Fibroblast of the aortic adventitia (primary cell): ENCODE data around the gene POU6F2. TPM values are rescaled to one million over a fixed set of nuclear protein-coding genes. Genes with fewer than 3 reads are reported as not detected.
"Not testable (repeated sequence)": the region's sequence is repeated elsewhere in the genome, so short reads cannot be mapped to it uniquely, and the experiment has no call there.

Experiments
- DNase-seq: peaks from one replicate; pipeline ENCODE4 v3.0.0-alpha.2; 2010; ENCODE audit warnings: low read depth
- H3K4me3 ChIP-seq: 2 replicates; pipeline ENCODE4 v1.5.1; 2011; ENCODE audit warnings: low read depth, mild to moderate bottlenecking, control low read depth, low read length, moderate library complexity
- CTCF ChIP-seq: IDR thresholded peaks from 2 replicates; pipeline ENCODE4 v1.5.1; 2011; ENCODE audit warnings: mild to moderate bottlenecking, low read length, control low read depth, inconsistent platforms; ENCODE audit not compliant: insufficient read depth
- total RNA-seq: library from RNA; depleted of rRNA; stranded (reverse); fragments of >200 nt; gene quantifications from 2 replicates; pipeline ENCODE4 v1.2.3, GENCODE V29; 2012; ENCODE audit warnings: low replicate concordance

Gene POU6F2
- total RNA-seq, 1 donor, result not detected

- no peak overlapping the region for H3K4me3 ChIP-seq
- DNase-seq, result no peak
- no peak for TF ChIP-seq CTCF
These were observed 41.1 kb upstream of the POU6F2 start for GRCh38 chr7:38936641-38937040.

- DNase-seq, result no peak
- TF ChIP-seq CTCF, result no peak
- H3K4me3 ChIP-seq, result no peak overlapping the region
These were observed 39.7 kb upstream of the POU6F2 start for GRCh38 chr7:38938001-38938485.

- TF ChIP-seq CTCF, result no peak
- DNase-seq, result no peak
- no peak overlapping the region for H3K4me3 ChIP-seq
These were observed 39.1 kb upstream of the POU6F2 start for GRCh38 chr7:38938589-38938988.

GRCh38 chr7:38940774-38941173, 36.9 kb upstream of the POU6F2 start:
- H3K4me3 ChIP-seq, result no peak overlapping the region
- no peak for DNase-seq
- no peak for TF ChIP-seq CTCF

GRCh38 chr7:38942431-38943051, 35.2 kb upstream of the POU6F2 start:
- TF ChIP-seq CTCF, result no peak
- H3K4me3 ChIP-seq, result no peak overlapping the region
- no peak for DNase-seq

GRCh38 chr7:38947541-38947940, 30.2 kb upstream of the POU6F2 start:
- H3K4me3 ChIP-seq, DNase-seq: not testable (repeated sequence)

GRCh38 chr7:38950309-38950708, 27.4 kb upstream of the POU6F2 start:
- no peak for TF ChIP-seq CTCF
- DNase-seq, result peak; percentile 17
- H3K4me3 ChIP-seq, result no peak overlapping the region
